GM12865 (cell line): Measurements from ENCODE around the gene SDS.

Source experiments
- DNase-seq: peaks from one replicate; pipeline ENCODE4 v3.0.0; 2010; ENCODE audit warnings: low read depth
- H3K4me3 ChIP-seq: 2 replicates; pipeline ENCODE4 v1.5.1; 2011; ENCODE audit warnings: mild to moderate bottlenecking, low read depth, low read length, control low read depth
- TF ChIP-seq, protein P1 (sequence below): IDR thresholded peaks from 2 replicates; pipeline ENCODE4 v1.5.1; 2011; ENCODE audit warnings: low read length, control low read depth, low read depth, inconsistent platforms; ENCODE audit not compliant: insufficient read depth; ENCODE audit errors: missing control alignments

The SDS gene

DNA sequence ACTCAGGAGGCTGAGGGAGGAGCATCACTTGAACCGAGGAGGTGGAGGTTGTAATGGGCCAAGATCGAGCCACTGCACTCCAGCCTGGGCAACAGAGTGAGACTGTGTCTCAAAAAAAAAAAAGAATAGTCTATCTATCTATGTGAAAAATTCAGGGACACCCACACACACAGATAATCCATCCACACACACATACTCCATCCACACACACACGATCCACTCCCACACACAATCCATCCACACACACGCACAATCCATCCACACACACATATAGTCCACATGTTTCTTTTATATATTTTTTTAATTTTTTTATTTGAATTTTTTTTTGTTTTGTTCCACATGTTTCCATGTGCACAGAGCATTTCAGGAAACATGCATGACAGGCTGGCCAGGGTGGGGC lies 3.3 kb downstream of the SDS start:
- H3K4me3 ChIP-seq: no peak overlapping the region
- TF ChIP-seq, protein P1, sequence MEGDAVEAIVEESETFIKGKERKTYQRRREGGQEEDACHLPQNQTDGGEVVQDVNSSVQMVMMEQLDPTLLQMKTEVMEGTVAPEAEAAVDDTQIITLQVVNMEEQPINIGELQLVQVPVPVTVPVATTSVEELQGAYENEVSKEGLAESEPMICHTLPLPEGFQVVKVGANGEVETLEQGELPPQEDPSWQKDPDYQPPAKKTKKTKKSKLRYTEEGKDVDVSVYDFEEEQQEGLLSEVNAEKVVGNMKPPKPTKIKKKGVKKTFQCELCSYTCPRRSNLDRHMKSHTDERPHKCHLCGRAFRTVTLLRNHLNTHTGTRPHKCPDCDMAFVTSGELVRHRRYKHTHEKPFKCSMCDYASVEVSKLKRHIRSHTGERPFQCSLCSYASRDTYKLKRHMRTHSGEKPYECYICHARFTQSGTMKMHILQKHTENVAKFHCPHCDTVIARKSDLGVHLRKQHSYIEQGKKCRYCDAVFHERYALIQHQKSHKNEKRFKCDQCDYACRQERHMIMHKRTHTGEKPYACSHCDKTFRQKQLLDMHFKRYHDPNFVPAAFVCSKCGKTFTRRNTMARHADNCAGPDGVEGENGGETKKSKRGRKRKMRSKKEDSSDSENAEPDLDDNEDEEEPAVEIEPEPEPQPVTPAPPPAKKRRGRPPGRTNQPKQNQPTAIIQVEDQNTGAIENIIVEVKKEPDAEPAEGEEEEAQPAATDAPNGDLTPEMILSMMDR: no peak
- DNase-seq: no peak

DNA sequence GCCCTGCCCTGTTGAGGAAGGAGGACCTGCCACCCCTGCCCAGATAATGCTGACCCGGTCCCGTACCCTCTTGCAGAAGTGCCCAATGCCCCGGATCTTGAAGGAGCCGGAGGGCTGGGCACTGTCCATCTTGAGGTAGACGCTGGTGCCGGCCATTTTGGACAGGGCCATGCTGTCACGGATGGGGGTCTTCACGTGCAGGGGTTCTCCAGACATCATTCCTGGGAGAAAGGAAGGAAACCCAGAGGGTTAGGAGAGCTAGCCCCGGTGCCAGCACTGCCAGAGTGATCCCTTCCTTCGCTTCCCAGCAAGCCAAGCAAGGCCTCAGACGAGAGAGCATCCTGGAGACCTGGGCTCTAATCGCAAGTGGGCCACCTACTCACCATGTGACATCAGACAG lies 4.2 kb downstream of the SDS start:
- no peak overlapping the region for H3K4me3 ChIP-seq
- DNase-seq: no peak
- TF ChIP-seq, protein P1: no peak

DNA sequence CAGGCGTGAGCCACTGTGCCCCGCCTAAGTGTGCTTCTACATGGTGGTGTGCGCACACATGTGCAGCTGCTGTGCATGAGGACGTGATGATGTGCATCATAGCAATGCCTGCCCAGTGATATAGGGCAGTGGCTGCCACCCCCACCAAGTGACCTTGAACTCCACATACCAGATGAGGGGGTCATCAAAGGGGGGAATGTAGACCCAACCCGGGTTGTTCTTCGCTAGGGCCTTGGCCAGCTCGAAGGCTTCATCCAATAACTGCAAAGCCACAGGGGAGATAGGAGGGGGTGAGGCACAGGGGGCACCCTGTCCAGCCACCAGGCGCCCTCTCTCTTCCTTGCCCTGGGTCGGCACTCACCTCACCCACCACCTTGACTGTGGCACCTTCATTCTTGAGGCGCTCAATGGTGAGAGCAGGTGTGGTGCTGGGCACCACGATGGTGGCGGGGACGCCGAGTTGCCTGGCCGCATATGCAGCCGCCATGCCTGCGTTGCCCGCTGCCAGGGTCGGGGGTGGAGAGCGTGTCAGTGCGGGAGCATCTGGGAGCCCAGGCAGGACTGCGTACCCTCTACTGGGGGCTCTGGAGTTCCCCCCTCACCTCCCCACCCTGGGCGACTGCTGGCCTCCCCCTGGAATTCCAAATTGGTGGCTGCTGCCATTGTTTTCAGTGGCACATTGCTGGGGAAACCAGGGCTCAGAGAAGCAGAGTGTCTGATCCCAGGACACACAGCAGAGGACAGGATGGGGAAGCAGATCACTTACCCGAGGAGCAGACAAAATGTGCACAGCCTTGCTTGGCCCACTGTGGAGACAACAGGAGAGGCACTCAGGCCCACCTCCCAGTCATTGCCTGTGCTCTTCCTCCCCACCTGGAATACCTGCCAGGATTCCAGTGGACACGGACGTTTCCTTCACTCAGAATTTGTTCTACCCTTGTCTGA lies 5.1 kb downstream of the SDS start:
- no peak overlapping the region for H3K4me3 ChIP-seq
- TF ChIP-seq, protein P1: no peak
- DNase-seq: no peak

DNA sequence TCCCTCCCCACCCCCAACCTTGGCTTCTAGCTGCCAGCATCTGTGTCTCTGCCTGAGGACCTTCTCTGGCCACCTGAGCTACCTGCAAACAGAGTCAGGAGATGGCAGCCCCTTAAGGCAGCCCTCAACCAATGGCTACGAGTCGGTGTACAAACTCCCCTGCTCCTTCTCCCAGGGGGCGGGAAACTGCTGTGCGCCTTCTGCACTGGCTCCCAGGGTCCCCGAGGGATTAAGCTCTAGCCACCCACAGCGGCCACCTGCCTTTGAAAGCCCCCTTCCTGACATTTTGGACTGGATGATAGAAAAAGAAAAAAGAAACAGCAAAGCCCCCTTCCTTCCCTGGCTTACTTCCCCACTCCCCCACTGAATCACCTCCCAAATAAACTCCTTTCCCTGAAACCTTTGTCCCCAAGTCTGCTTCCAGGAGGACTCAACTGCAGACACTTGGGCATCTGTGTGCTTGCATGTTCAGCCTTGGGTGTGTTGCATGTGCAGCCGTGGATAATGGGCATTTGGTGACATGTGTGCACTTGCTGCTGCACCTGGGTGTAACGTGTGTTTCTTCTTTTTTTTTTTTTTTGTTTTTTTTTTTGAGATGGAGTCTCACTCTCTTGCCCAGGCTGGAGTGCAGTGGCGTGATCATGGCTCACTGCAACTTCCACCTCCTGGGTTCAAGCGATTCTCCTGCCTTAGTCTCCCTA lies 6.0 kb downstream of the SDS start:
- no peak for DNase-seq
- no peak overlapping the region for H3K4me3 ChIP-seq
- TF ChIP-seq, protein P1: no peak

DNA sequence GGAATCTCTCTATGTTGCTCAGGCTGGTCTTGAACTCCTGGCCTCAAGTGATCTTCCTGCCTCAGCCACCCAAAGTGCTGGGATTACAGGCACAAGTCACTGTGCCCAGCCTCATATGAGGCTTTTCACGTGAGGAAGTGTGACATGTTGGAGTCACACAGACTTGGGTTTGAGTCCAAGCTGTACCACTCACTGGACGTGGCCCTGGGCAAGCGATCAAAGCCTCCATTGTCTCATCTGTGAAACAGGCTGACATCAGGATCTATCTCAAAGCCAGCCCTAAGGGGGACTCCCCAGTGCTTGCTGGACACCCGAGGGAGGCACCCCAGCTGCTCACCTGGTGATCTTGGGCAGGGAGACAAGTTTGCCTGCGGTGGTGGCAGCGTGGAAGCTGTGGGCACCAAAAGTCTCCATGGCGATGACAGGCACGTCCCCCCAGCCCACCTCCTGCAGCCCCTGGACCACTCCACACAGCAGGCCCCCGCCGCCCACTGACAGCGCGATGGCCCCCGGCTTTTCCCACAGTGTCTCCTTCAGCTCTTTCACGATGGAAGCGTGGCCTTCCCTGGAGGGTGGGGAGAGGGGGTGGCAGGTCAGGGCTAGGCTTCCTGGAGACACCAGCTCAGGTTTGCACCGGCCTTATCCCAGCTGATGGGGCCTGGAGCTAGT lies 6.7 kb downstream of the SDS start:
- DNase-seq: no peak
- no peak overlapping the region for H3K4me3 ChIP-seq
- TF ChIP-seq, protein P1: no peak

DNA sequence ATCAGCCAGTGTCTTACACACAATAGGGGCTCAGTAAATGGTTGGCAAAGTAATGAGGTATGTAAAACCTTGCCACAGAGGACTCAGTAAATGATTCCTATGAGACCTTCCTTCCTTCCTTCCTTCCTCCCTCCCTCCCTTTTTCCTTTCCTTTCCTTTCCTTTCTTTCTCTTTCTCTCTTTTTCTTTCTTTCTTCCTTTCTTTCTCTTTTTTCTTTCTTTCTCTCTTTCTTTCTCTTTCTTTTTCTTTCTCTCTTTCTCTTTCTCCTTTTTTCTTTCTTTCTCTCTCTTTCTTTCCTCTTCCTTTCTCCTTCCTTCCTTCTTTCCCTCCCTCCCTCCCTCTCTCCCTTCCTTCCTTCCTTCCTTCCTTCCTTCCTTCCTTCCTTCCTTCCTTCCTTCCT lies 7.5 kb downstream of the SDS start:
- TF ChIP-seq, protein P1: no peak
- DNase-seq: no peak
- no peak overlapping the region for H3K4me3 ChIP-seq
